Sigmoid colon (tissue), 7 donors: Measurements from ENCODE around the gene ARL13B. TPM values are rescaled to one million over a fixed set of nuclear protein-coding genes. Genes with fewer than 3 reads are reported as not detected.

Experiments
- DNase-seq: peaks from one replicate; pipeline ENCODE4 v3.0.0-alpha.2; 2019
- H3K27ac ChIP-seq, 4 donors: fragments of 200-600 bp; sonication (generic); one replicate each; pipeline ENCODE4 v1.5.1; 2016 to 2019; ENCODE audit warnings: mild to moderate bottlenecking in 1 of 4
- H3K27me3 ChIP-seq, 3 donors: fragments of 200-600 bp; sonication (generic); one replicate each; pipeline ENCODE4 v1.5.1; 2019; ENCODE audit warnings: mild to moderate bottlenecking in 1 of 3
- H3K36me3 ChIP-seq, 4 donors: fragments of 200-600 bp; sonication (generic); one replicate each; pipeline ENCODE4 v1.5.1; 2016 to 2019
- H3K4me1 ChIP-seq, 4 donors: fragments of 200-600 bp; sonication (generic); one replicate each; pipeline ENCODE4 v1.5.1; 2017 to 2019
- H3K4me3 ChIP-seq, 4 donors: fragments of 200-600 bp; sonication (generic); one replicate each; pipeline ENCODE4 v1.5.1; 2017 to 2019; ENCODE audit warnings: mild to moderate bottlenecking in 2 of 4, moderate library complexity in 1 of 4
- H3K9me3 ChIP-seq, 4 donors: fragments of 200-600 bp in 3 of 4; sonication (generic) in 3 of 4; one replicate each; pipeline versions ENCODE4 v1.5.1 to v1.6.1; 2013 to 2019
- EP300 ChIP-seq, 4 donors: sonication (generic); formaldehyde crosslinking; IDR thresholded peaks; one replicate each; pipeline ENCODE4 v1.6.1; 2017; ENCODE audit warnings: antibody characterized with exemption in 4 of 4
- POLR2A ChIP-seq, 2 donors: fragments of 450-650 bp; IDR thresholded peaks; one replicate each; pipeline ENCODE4 v1.6.1; 2016; ENCODE audit warnings: antibody characterized with exemption in 2 of 2, mild to moderate bottlenecking in 2 of 2, moderate library complexity in 2 of 2
- POLR2AphosphoS5 ChIP-seq, 4 donors: sonication (generic); formaldehyde crosslinking; IDR thresholded peaks; one replicate each; pipeline ENCODE4 v1.6.1; 2017; ENCODE audit warnings: antibody characterized with exemption in 4 of 4
- WGBS, 2 donors: extraction: QIAGEN DNeasy Blood & Tissue Kit; methylation state at CpG; one replicate each; pipeline ENCODE4 v1.1.7; 2013; 5-methylcytosine and 5-hydroxymethylcytosine counted together
- intact Hi-C: fragments of 100-400 bp; cut with DNase I; formaldehyde crosslinking; loops from one replicate; pipeline ENCODE4 v1.15.1; 2023
- polyA plus RNA-seq, 3 donors: library from polyadenylated mRNA; stranded (reverse); fragments of 200-250 nt; gene quantifications; one replicate each; pipeline ENCODE4 v1.2.3, GENCODE V29; 2013
- total RNA-seq, 4 donors: library from RNA; depleted of rRNA; stranded (reverse); fragments of >200 nt; gene quantifications; one replicate each; pipeline ENCODE4 v1.1.0, GENCODE V29; 2016
- TF ChIP-seq, protein P1 (sequence below), 4 experiments: fragments of 450-650 bp in 3 of 4; fragments of 200-600 bp in 1 of 4; IDR thresholded peaks; one replicate each; pipeline ENCODE4 v1.5.1; 2016 to 2019; ENCODE audit warnings: antibody characterized with exemption in 4 of 4, mild to moderate bottlenecking in 3 of 4, moderate library complexity in 2 of 4
- donor health status: healthy with polysubstance abuse.
- donor health status: Bipolar disorder and iron deficiency.
- donor health status: healthy.

Gene ARL13B
- total and polyA plus RNA-seq, 7 donors: 1.8 to 14.0 (median 9.6) TPM

DNA sequence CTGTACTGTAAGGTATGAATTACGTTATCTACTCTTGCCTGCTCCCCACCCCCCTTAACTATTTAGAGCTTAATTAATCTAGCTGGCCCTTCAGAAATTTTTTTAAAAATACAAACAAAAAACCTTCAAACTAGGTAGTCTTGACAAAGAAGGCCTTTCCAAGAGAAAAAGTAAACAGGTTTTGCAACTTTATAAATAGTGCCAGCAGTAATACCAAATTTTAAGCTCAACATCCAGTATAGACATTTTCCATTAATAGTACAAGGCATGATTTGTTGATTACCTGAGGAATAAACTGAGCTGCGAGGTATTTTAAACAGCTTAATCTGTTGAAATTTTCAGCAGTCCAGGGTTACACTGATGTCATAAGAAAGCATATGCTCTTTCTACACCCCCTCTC lies 28.3 kb downstream of the ARL13B start:
- no peak for DNase-seq
- Histone ChIP-seq H3K4me1 (no peaks in the 10 kb centered on the region), H3K9me3 (no peaks in the 10 kb centered on the region), H3K4me3 (no peak overlapping the region), H3K36me3 (no peaks in the 10 kb centered on the region), H3K27me3 (no peaks in the 10 kb centered on the region), H3K27ac (no peak overlapping the region)
- intact Hi-C loops: no loop called here
- 89 to 94% methylated on average over 2 of the region's 2 CpGs for WGBS, 2 donors
- TF ChIP-seq POLR2A (IDR thresholded peaks at IDR 0.05) (no peak), EP300 (IDR thresholded peaks at IDR 0.05) (no peak), POLR2AphosphoS5 (IDR thresholded peaks at IDR 0.05) (no peak)
- TF ChIP-seq, protein P1, sequence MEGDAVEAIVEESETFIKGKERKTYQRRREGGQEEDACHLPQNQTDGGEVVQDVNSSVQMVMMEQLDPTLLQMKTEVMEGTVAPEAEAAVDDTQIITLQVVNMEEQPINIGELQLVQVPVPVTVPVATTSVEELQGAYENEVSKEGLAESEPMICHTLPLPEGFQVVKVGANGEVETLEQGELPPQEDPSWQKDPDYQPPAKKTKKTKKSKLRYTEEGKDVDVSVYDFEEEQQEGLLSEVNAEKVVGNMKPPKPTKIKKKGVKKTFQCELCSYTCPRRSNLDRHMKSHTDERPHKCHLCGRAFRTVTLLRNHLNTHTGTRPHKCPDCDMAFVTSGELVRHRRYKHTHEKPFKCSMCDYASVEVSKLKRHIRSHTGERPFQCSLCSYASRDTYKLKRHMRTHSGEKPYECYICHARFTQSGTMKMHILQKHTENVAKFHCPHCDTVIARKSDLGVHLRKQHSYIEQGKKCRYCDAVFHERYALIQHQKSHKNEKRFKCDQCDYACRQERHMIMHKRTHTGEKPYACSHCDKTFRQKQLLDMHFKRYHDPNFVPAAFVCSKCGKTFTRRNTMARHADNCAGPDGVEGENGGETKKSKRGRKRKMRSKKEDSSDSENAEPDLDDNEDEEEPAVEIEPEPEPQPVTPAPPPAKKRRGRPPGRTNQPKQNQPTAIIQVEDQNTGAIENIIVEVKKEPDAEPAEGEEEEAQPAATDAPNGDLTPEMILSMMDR (IDR thresholded peaks at IDR 0.05): no peak

DNA sequence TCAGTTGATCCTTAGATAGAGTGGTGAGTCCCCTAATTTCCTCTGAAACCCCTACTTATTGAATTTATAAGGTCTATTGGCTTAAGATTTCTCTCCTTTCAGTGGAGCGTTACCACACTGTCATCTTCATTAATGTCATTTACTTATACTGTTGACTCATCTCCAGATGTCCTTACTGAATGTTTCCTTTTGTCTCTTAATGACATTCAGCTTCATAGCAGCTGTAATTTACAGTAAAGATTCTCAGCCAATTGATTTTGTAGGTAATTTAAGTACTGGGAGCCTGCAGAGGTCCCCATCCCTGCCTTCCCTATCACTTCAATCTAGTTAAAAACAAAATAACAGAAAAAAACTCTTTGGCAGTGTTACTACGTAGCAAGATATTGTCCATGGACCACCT lies 29.7 kb downstream of the ARL13B start:
- H3K27ac ChIP-seq: no peak overlapping the region
- TF ChIP-seq EP300 (IDR thresholded peaks at IDR 0.05): no peak
- no peak for TF ChIP-seq POLR2AphosphoS5 (IDR thresholded peaks at IDR 0.05)
- TF ChIP-seq POLR2A (IDR thresholded peaks at IDR 0.05): no peak
- TF ChIP-seq, protein P1 (IDR thresholded peaks at IDR 0.05): no peak
- H3K36me3 ChIP-seq: no peaks in the 10 kb centered on the region
- intact Hi-C loops: no loop called here
- no peaks in the 10 kb centered on the region for H3K27me3 ChIP-seq
- DNase-seq: no peak
- H3K9me3 ChIP-seq: no peaks in the 10 kb centered on the region
- no peak overlapping the region for H3K4me3 ChIP-seq
- no peaks in the 10 kb centered on the region for H3K4me1 ChIP-seq
- WGBS, 2 donors: 90 to 94% methylated on average over 2 of the region's 2 CpGs

DNA sequence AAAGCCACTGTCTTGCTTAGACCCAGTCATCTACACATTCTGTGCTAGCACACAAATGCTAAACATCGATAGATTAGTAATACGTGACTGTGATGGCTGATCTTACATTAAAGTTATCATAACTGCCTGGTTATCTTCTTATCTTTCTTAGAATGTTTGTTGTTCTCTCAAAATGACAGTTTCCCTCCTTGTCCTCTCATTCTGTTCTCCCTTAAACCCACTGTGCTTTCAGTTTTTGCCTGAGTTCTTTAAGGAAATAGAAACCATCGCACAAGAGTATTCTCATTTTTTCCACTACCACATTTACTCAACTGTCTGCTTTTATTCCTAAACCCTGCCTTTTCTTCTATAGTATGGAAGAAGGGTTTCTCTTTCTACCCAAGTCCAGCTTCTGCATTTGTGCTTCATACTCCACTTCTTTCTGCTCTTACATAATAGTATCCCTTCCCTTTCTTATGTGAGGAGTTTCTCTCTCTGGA lies 31.3 kb downstream of the ARL13B start:
- 48 to 68% methylated on average over 3 of the region's 3 CpGs for WGBS, 2 donors
- H3K27ac ChIP-seq: no peak overlapping the region
- no peaks in the 10 kb centered on the region for H3K4me1 ChIP-seq
- H3K4me3 ChIP-seq: no peak overlapping the region
- no peaks in the 10 kb centered on the region for H3K9me3 ChIP-seq
- intact Hi-C loops: no loop called here
- no peaks in the 10 kb centered on the region for H3K36me3 ChIP-seq
- H3K27me3 ChIP-seq: no peaks in the 10 kb centered on the region
- DNase-seq: no peak
- TF ChIP-seq EP300 (IDR thresholded peaks at IDR 0.05) (no peak), POLR2AphosphoS5 (IDR thresholded peaks at IDR 0.05) (no peak), POLR2A (IDR thresholded peaks at IDR 0.05) (no peak)
- TF ChIP-seq, protein P1 (IDR thresholded peaks at IDR 0.05): no peak

DNA sequence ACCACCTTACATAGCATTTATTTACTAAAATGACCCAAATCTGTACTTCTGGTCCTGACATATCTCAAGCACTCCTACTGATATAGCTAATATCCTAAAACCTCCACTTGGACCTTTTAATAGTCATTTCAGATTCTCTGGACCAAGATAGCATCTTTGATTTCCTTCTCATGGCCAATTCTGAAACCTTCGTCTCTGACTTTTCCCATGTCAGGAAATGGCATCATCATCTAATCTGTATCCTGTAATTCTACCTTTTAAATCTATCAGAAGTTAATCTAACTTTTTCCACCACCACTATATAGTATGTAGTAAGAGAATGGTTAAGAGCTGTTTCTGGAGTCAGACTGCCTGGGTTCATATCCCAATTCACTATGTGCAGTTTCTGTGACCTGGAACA lies 32.2 kb downstream of the ARL13B start:
- intact Hi-C loops: no loop called here
- Histone ChIP-seq H3K36me3 (no peaks in the 10 kb centered on the region), H3K27ac (no peak overlapping the region), H3K4me3 (no peak overlapping the region), H3K4me1 (no peaks in the 10 kb centered on the region), H3K9me3 (no peaks in the 10 kb centered on the region), H3K27me3 (no peaks in the 10 kb centered on the region)
- DNase-seq: no peak
- WGBS, 2 donors: 84 to 95% methylated on average over 1 of the region's 1 CpG
- TF ChIP-seq EP300 (IDR thresholded peaks at IDR 0.05) (no peak), POLR2A (IDR thresholded peaks at IDR 0.05) (no peak), POLR2AphosphoS5 (IDR thresholded peaks at IDR 0.05) (no peak)
- TF ChIP-seq, protein P1 (IDR thresholded peaks at IDR 0.05): no peak

DNA sequence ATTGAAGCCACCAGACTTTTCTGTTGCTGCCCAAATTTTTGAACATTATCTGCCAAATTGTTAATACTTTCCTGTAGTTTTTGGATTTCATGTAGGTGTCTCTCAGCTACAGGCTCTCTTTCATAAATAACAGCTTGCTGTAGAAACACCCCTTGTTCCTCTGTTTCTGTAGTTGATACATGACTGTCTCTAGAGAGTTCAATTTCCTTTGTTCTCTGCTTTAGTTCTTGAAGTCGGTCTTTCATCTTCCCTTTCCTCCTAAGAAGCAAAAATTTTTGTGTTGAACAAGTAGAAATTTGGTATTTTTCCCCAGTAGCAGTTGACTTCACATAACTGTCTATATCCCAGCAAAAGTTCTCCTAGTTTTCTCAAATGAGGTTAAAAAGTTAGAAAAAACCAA lies 35.1 kb downstream of the ARL13B start:
- H3K27me3 ChIP-seq: no peaks in the 10 kb centered on the region
- H3K4me3 ChIP-seq: no peak overlapping the region
- H3K4me1 ChIP-seq: no peaks in the 10 kb centered on the region
- no peak for DNase-seq
- intact Hi-C loops: no loop called here
- H3K9me3 ChIP-seq: no peaks in the 10 kb centered on the region
- WGBS, 2 donors: 58 to 91% methylated on average over 1 of the region's 1 CpG
- H3K36me3 ChIP-seq: no peaks in the 10 kb centered on the region
- TF ChIP-seq EP300 (IDR thresholded peaks at IDR 0.05) (no peak), POLR2A (IDR thresholded peaks at IDR 0.05) (no peak), POLR2AphosphoS5 (IDR thresholded peaks at IDR 0.05) (no peak)
- TF ChIP-seq, protein P1 (IDR thresholded peaks at IDR 0.05): no peak
- no peak overlapping the region for H3K27ac ChIP-seq
